Measurements from ENCODE around the gene CDK17. TPM values are rescaled to one million over a fixed set of nuclear protein-coding genes. Genes with fewer than 3 reads are reported as not detected.

Gene CDK17
- total RNA-seq, 1 experiment from 2014 or later: 21.4 TPM

DNA sequence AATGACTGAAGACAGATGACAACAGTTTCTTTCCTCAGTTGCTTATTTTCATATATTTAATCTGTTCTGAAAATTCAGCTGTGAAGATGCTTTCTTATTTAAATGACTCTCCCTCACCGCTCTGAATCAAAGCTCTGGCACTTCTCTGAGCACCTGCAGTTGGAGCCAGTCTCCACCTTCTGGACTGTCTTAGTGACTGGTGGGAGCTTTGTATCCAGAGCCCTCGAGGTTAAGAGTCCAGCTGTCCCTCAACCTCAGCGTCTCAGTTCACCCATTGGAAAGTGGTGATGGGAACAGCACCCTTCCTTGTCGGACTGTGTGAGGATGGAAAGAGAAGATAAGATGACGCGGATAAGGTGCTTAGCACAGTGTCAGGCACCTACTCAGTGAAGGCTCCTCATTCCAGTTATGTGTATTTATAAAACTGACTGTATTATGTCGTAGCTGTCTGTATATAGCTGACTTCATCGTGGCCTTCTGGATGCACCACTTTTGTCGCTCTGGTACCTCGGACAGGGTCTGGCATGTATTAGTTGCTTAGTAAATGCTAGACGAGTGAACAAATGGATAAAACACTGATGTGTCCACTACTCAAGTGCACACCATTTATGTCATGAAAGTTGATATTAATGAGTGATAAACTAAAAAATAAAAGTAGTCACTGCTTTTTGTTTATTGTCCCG, 171.5 kb downstream of the CDK17 start:
- Histone ChIP-seq H3K27ac (ENCODE audit: low read depth, low read length) (no peak overlapping the region), H3K4me3 (replicated peaks in 1 of 2; ENCODE audit: low read depth in 1 of 2, low read length in 2 of 2) (no peak overlapping the region), H3K9ac (ENCODE audit: low read length) (no peak overlapping the region), H3K9me3 (ENCODE audit: control insufficient read depth in 1 of 2, insufficient read depth in 1 of 2, low read depth in 1 of 2, low read length in 2 of 2) (no peaks in the 10 kb centered on the region), H2AFZ (ENCODE audit: low read depth, low read length, poor library complexity, severe bottlenecking) (no peak overlapping the region), H3K27me3 (ENCODE audit: insufficient read depth, low read length) (no peaks in the 10 kb centered on the region), H3K36me3 (ENCODE audit: control insufficient read depth in 1 of 2, insufficient read depth in 2 of 2, low read length in 2 of 2) (peaks cover 0 to 14% of the 10 kb centered on the region in 2 experiments; a peak in 1 of 4 replicates), H4K20me1 (ENCODE audit: insufficient read depth) (no peaks in the 10 kb centered on the region), H3K79me2 (ENCODE audit: insufficient read depth, low read length) (peaks cover 48% of the 10 kb centered on the region), H3K9me2 (ENCODE audit: insufficient read depth) (no peaks in the 10 kb centered on the region), H3K4me2 (ENCODE audit: low read length) (no peak overlapping the region), H3K4me1 (ENCODE audit: control insufficient read depth in 1 of 2, insufficient read depth in 2 of 2, low read length in 2 of 2) (no peaks in the 10 kb centered on the region)
- RAD21 ChIA-PET (ENCODE audit: low non-redundant PET in 1 of 2, low total read pairs in 2 of 2, uncharacterized antibody in 2 of 2, unreplicated experiment in 2 of 2): no interaction called here
- no TSS peak for BruUV-seq (replicated peaks)
- TF ChIP-seq REST (IDR thresholded peaks at IDR 0.05; ENCODE audit: low read depth) (no peak), SRF (IDR thresholded peaks at IDR 0.05; ENCODE audit: low read depth) (no peak), ATF3 (IDR thresholded peaks at IDR 0.05) (no peak), EZH2 (IDR thresholded peaks at IDR 0.05) (no peak), FOSL1 (IDR thresholded peaks at IDR 0.05; ENCODE audit: low read depth) (no peak), ZBTB33 (IDR thresholded peaks at IDR 0.05; ENCODE audit: extremely low read depth, insufficient replicate concordance, low read length) (no peak), EZH2phosphoT487 (IDR thresholded peaks at IDR 0.05; ENCODE audit: borderline replicate concordance) (no peak), CTCF (IDR thresholded peaks at IDR 0.05 in 2 of 3, conservative IDR thresholded peaks at IDR 0.05 in 1 of 3; ENCODE audit: borderline replicate concordance in 1 of 3, insufficient read depth in 1 of 3, low read depth in 2 of 3, low read length in 2 of 3) (no peak), POLR2A (IDR thresholded peaks at IDR 0.05; ENCODE audit: borderline replicate concordance, extremely low read depth, insufficient read depth, insufficient read length) (no peak)
- CTCF ChIA-PET: no interaction called here
- POLR2A ChIA-PET: no interaction called here
- DNase-seq (ENCODE audit: low read depth, low spot score) (no peak), ATAC-seq (no peak)
- intact Hi-C loops (cut with micrococcal nuclease): no loop called here

Data from HCT116 (cell line).